Breast epithelium (tissue), 3 donors: ENCODE measurements around the gene EID2.

Experiments used
- CTCF ChIP-seq, 3 donors: fragments of 450-650 bp; IDR thresholded peaks; one replicate each; pipeline ENCODE4 v1.5.1; 2016 to 2017; ENCODE audit warnings: antibody characterized with exemption in 3 of 3, mild to moderate bottlenecking in 3 of 3, moderate library complexity in 3 of 3
- POLR2A ChIP-seq: fragments of 450-650 bp; IDR thresholded peaks from one replicate; pipeline ENCODE4 v1.6.1; 2016; ENCODE audit warnings: antibody characterized with exemption, mild to moderate bottlenecking, moderate library complexity
- POLR2AphosphoS5 ChIP-seq, 3 donors: sonication (generic); formaldehyde crosslinking; IDR thresholded peaks; one replicate each; pipeline ENCODE4 v1.6.1; 2017; ENCODE audit warnings: antibody characterized with exemption in 3 of 3

- no peak for TF ChIP-seq CTCF (IDR thresholded peaks at IDR 0.05)
- TF ChIP-seq POLR2AphosphoS5 (IDR thresholded peaks at IDR 0.05), result no peak
- TF ChIP-seq POLR2A, result no peak
Observed at GRCh38 chr19:39553082-39553652, 13.2 kb upstream of the EID2 start.
